Central memory CD8-positive, alpha-beta T cell (primary cell): ENCODE results near the gene ARHGDIB.
A peak's percentile ranks its signal among the peaks of the same experiment; 100 is the strongest.

Source experiments
- ATAC-seq: fragments of 150-1000 bp; cut with Tn5 transposase; replicated peaks from 2 replicates; pipeline ENCODE4 v1.10.0; 2022; ENCODE audit warnings: mild to moderate bottlenecking, moderate FRiP score, moderate number of reproducible peaks; ENCODE audit not compliant: poor library complexity, severe bottlenecking; ENCODE audit errors: extremely low read depth
- DNase-seq, 2 donors: peaks; one replicate each; pipeline ENCODE4 v3.0.0; 2021; ENCODE audit warnings: low spot score in 2 of 2
- H3K27ac Mint-ChIP-seq: one replicate; pipeline ENCODE4 v1.8.0; 2022; ENCODE audit warnings: low read depth, mild to moderate bottlenecking, moderate library complexity, mixed read lengths
- H3K27me3 Mint-ChIP-seq: one replicate; pipeline ENCODE4 v1.8.0; 2022; ENCODE audit warnings: mixed read lengths
- H3K36me3 Mint-ChIP-seq: one replicate; pipeline ENCODE4 v1.8.0; 2022; ENCODE audit warnings: mild to moderate bottlenecking, moderate library complexity, mixed read lengths; ENCODE audit not compliant: insufficient read depth
- H3K4me1 Mint-ChIP-seq: one replicate; pipeline ENCODE4 v1.8.0; 2022; ENCODE audit warnings: mixed read lengths
- H3K4me3 Mint-ChIP-seq: one replicate; pipeline ENCODE4 v1.8.0; 2022; ENCODE audit warnings: mild to moderate bottlenecking, moderate library complexity, mixed read lengths
- H3K9me3 Mint-ChIP-seq: one replicate; pipeline ENCODE4 v1.8.0; 2022; ENCODE audit warnings: mixed read lengths

ARHGDIB gene

DNA sequence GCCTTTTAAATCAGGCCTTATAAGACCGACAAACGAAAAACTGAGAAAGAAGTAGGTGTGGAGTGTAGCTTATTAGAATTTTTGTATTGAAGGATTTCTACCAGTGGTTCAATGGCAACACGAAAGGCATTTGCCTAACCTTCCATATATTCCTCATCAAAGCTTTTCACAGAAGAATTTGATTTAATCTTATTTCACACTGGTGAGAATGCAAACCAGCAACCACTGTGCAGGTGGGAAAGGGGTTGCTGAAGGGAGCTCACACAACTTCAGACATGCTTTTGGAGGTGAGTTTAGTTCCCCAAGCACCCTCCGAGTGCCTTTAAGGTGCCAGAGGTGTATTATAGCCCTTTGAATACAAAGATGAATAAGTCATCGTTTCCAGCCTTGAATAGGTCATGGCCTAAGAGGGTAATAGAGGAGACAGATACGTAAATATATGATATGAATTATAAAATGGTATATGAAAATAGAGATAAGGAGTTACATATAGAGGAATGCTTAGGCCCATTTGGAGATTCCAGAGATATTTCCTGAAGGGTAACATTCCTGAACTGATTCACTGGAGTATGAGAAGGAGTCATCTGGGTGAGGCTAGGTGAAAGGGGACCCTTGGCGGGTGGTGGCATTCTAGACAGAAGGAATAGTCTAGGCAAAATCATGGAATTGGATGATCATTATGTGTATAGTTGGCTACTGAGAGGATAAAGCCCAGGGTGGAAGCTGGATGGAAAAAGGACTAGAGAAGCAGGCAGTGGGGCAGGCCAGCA is 29.4 kb downstream of the ARHGDIB start:
- H3K4me1 Mint-ChIP-seq, result peaks cover 8% of the 10 kb centered on the region
- no peak for DNase-seq
- peaks cover 43% of the 10 kb centered on the region for H3K36me3 Mint-ChIP-seq
- no peaks in the 10 kb centered on the region for H3K27me3 Mint-ChIP-seq
- H3K27ac Mint-ChIP-seq, result peak overlapping the region; percentile 13
- H3K4me3 Mint-ChIP-seq, result no peak overlapping the region
- ATAC-seq, result no peak
- H3K9me3 Mint-ChIP-seq, result no peaks in the 10 kb centered on the region

DNA sequence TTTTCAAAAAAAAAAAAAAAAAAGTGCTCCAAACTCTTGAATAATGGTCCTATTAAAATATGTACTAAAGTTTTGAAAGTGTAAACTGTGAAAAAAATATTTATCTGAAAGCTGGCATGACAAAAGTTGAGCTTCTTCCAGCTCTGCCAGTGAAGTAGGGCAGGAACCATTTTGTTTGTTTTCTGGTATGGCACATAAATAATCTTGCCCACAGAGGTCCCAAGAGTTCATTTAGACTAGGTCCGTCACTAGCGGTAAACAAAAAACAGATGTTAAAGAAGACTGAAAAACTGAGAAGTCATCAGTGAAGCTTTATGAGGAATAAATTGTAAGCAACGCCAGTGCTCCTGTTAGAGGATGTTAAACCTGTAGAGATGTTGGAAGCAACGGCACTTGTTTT is 30.0 kb downstream of the ARHGDIB start:
- DNase-seq (no peak), ATAC-seq (no peak)
- no peak overlapping the region for H3K27ac Mint-ChIP-seq
- H3K36me3 Mint-ChIP-seq, result peaks cover 40% of the 10 kb centered on the region
- H3K4me1 Mint-ChIP-seq, result peaks cover 7% of the 10 kb centered on the region
- H3K4me3 Mint-ChIP-seq, result no peak overlapping the region
- H3K9me3 Mint-ChIP-seq, result no peaks in the 10 kb centered on the region
- H3K27me3 Mint-ChIP-seq, result no peaks in the 10 kb centered on the region

DNA sequence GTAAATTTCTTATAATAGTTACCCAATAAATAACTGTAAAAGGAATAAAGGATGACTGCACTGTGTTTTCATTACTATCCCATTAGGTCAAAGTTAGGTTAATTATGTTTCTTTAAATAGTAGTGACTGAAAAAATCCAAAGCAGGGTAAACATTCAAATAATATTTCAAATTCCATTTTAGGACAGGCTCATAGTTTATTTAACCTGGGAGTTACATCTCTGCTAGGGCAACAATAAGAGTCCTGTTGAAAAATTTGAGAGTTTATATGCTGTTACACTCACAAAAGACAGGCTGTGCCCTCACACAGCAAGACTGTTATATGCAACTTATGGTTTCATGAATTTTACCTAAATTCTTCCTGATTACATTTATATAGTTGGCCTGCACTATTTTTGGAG is 31.1 kb downstream of the ARHGDIB start:
- no peak for ATAC-seq
- H3K36me3 Mint-ChIP-seq, result peaks cover 37% of the 10 kb centered on the region
- peaks cover 7% of the 10 kb centered on the region for H3K4me1 Mint-ChIP-seq
- no peak overlapping the region for H3K4me3 Mint-ChIP-seq
- DNase-seq, result no peak
- H3K27me3 Mint-ChIP-seq, result no peaks in the 10 kb centered on the region
- no peak overlapping the region for H3K27ac Mint-ChIP-seq
- no peaks in the 10 kb centered on the region for H3K9me3 Mint-ChIP-seq

DNA sequence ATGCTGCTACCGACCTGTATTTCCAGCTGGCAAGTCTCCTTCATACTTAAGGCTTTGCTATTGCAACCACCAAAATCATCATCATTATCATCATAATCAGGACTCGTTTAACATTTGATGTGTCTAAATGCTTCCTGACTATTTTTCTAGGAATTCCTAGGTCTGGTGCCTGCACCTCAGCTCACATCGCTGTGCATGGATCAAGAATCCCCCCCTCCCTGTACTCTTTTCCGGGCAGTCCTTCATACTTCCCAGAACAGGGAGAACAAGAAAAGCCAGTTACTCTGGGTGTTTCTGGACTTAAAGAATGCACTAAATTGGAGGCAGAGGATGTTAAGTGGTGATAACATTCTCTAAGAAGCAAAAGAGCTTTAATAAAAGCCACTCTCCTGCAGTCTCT is 32.5 kb downstream of the ARHGDIB start:
- no peaks in the 10 kb centered on the region for H3K9me3 Mint-ChIP-seq
- peaks cover 37% of the 10 kb centered on the region for H3K36me3 Mint-ChIP-seq
- H3K27me3 Mint-ChIP-seq, result no peaks in the 10 kb centered on the region
- no peak overlapping the region for H3K4me3 Mint-ChIP-seq
- peaks cover 7% of the 10 kb centered on the region for H3K4me1 Mint-ChIP-seq
- H3K27ac Mint-ChIP-seq, result no peak overlapping the region
- DNase-seq (no peak), ATAC-seq (no peak)

DNA sequence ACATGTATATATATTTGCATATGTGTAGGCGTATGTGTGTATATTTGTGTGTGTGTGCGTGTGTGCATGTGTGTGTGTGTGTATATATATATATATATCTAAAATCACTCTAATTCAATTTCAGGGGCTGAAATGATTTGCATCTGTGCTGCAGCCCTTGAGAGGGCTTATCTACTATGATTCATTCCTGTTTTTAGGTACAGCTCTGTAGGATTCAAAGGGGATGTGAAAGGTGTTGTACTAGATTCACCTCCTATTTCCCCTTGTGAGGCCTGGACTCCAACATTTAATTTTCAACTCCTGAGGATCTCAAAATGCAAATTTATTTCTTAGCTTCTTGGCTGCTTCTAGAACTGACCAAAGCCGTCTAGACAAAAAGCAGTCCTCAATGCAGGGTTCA is 34.1 kb downstream of the ARHGDIB start:
- H3K4me1 Mint-ChIP-seq, result peaks cover 7% of the 10 kb centered on the region
- no peak overlapping the region for H3K4me3 Mint-ChIP-seq
- H3K36me3 Mint-ChIP-seq, result peaks cover 30% of the 10 kb centered on the region
- H3K9me3 Mint-ChIP-seq, result no peaks in the 10 kb centered on the region
- peak overlapping the region; percentile 52 for H3K27ac Mint-ChIP-seq
- ATAC-seq (no peak), DNase-seq (no peak)
- H3K27me3 Mint-ChIP-seq, result no peaks in the 10 kb centered on the region

DNA sequence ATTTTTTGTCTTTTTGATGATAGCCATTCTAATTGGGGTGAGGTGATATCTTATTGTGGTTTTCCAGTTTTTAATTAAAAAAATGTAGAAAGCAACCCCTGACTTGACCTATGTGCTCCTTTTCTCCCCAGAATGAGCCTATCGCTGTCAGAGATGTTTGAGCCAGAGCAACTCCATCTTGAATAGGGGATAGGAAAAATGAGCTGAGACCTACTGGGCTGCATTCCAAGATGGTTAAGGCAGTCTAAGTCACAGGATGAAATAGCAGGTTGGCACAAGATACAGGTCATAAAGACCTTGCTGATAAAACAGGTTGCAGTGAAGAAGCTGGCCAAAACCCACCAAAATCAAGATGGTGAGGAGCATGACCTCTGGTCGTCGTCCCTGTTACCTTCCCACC is 36.9 kb downstream of the ARHGDIB start:
- DNase-seq, result no peak
- Mint-ChIP-seq H3K4me3 (no peak overlapping the region), H3K36me3 (peaks cover 22% of the 10 kb centered on the region), H3K27ac (no peak overlapping the region), H3K4me1 (peaks cover 25% of the 10 kb centered on the region), H3K27me3 (no peaks in the 10 kb centered on the region), H3K9me3 (no peaks in the 10 kb centered on the region)
- ATAC-seq, result no peak

DNA sequence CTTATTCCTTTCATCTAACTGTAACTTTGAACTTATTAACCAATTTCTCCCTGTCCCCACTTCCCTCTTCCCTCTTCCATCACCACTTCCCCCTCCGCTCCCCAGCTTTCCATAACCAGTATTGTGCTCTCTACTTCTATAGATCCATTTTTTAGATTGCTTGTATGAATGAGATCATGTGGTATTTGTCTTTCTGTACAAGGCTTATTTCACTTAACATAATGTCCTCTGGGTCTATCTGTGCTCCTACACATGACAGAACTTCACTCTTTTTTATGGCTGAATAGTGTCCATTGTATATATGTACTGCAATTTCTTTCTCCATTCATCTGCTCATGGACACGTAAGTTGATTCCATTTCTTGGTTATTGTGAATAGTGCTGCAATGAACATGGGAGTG is 37.5 kb downstream of the ARHGDIB start:
- Mint-ChIP-seq H3K4me3 (no peak overlapping the region), H3K4me1 (peaks cover 25% of the 10 kb centered on the region), H3K27me3 (no peaks in the 10 kb centered on the region), H3K9me3 (no peaks in the 10 kb centered on the region), H3K27ac (no peak overlapping the region), H3K36me3 (peaks cover 24% of the 10 kb centered on the region)
- ATAC-seq (no peak), DNase-seq (no peak)

DNA sequence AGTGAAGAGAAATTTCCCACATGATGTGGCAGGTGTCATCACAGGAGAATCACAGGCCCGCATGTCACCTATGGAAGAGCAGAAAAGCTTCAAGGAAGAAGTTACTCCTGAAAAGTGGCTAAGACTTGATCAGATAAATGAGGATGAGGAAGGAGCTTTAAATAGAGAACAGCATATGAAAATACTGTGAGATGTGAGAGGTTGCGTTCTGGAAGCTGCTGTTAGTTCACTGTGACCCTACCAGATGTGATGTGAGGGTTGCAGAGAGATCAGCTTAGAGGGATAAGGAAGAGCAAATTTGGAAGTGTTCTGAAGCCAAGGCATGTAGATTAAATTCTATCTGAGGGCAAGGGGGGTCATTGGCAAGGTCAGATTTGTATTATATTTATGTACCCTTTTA is 40.2 kb downstream of the ARHGDIB start:
- Mint-ChIP-seq H3K9me3 (no peaks in the 10 kb centered on the region), H3K27ac (peak overlapping the region; percentile 80), H3K27me3 (no peaks in the 10 kb centered on the region), H3K36me3 (peaks cover 38% of the 10 kb centered on the region), H3K4me1 (peaks cover 18% of the 10 kb centered on the region), H3K4me3 (no peak overlapping the region)
- ATAC-seq (no peak), DNase-seq (no peak)

DNA sequence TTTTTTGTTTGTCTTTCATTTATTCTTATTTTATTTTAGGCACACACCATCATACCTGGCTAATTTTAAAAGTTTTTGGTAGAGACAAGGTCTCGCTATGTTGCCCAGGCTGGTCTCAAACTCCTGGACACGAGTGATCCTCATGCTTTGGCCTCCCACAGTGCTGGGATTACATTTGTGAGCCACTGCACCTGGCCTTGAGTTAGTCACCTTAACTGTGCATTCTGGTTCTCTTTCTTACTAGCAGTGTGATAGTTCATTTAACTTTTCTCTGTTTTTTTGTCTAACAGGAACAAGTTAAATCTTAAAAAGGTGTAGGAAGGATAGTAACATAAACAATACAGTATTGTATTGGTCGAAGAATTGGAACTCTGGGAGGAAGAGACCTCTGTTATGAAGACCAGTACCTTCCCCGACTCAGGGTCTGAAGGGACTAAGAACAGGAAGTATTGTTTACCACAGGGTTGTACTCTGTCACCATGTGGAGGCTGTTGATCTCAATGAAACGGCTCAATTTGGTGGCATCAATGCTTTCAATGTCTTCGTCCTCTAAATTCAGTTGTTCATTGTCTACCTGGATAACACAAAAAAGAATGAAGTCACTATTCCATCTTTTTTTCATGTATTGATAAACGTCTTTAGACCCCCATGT is 40.8 kb downstream of the ARHGDIB start:
- no peak overlapping the region for H3K4me3 Mint-ChIP-seq
- H3K36me3 Mint-ChIP-seq, result peaks cover 43% of the 10 kb centered on the region
- H3K27me3 Mint-ChIP-seq, result no peaks in the 10 kb centered on the region
- DNase-seq (no peak), ATAC-seq (peak; percentile 58)
- H3K4me1 Mint-ChIP-seq, result peaks cover 18% of the 10 kb centered on the region
- peak overlapping the region; percentile 80 for H3K27ac Mint-ChIP-seq
- H3K9me3 Mint-ChIP-seq, result no peaks in the 10 kb centered on the region

DNA sequence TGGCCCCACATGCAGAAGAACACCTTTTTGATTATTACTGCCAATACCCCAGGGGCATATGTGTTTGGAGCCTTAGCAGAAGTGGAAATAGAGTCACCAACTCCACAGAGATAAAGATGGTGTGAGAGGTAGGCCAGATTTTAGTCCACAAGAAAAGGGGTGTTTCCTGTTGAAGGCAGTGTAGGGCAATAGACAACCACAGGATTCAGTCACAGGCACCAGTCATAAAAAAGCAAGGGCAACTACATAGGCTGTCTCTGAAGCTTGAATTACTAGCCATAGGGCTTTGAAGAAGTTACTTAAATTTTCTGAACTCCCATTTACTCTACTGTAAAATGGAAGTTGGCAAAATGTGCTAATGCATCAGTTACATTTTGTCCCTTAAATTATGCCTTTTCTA is 41.9 kb downstream of the ARHGDIB start:
- peaks cover 18% of the 10 kb centered on the region for H3K4me1 Mint-ChIP-seq
- H3K27me3 Mint-ChIP-seq, result no peaks in the 10 kb centered on the region
- H3K9me3 Mint-ChIP-seq, result no peaks in the 10 kb centered on the region
- no peak overlapping the region for H3K27ac Mint-ChIP-seq
- ATAC-seq (no peak), DNase-seq (no peak)
- peaks cover 52% of the 10 kb centered on the region for H3K36me3 Mint-ChIP-seq
- H3K4me3 Mint-ChIP-seq, result no peak overlapping the region

DNA sequence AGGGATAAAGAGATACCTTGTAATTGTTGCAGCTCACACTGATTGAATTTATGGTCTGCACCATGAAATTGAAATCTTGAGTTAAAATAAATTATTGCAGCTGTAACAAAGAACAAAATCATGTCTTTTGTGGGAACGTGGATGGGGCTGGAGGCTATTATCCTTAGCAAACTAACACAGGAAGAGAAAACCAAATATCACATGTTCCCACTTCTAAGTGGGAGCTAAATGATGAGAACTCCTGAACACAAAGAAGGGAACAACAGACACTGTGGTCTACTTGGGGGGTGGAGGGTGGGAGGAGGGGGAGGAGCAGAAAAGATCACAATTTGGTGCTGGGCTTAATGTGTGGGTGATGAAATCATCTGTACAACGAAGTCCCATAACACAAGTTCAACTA is 45.7 kb downstream of the ARHGDIB start:
- Mint-ChIP-seq H3K9me3 (no peaks in the 10 kb centered on the region), H3K27ac (no peak overlapping the region), H3K27me3 (no peaks in the 10 kb centered on the region), H3K4me1 (peaks cover 11% of the 10 kb centered on the region), H3K36me3 (peaks cover 54% of the 10 kb centered on the region), H3K4me3 (no peak overlapping the region)
- no peak for DNase-seq
- ATAC-seq, result no peak

DNA sequence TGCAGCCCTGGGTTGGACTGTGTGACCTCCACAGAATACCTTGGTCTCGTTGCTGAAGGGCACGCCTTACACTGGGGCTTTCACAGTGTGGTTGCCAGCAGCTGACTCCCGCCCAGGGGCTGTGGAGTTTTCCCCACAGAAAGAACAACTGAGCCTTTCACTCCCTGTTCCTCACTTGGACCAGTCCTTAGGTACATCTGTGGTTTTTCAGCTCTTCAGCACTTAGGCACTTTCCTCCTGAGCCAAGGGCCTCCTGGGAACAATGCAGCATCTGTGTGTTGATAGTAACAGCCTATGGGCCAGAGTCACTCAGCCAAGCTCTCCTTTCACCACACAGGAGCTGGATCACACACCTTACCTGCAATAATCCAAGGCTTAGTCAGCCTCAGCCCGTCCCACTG is 48.0 kb downstream of the ARHGDIB start:
- DNase-seq, result no peak
- H3K9me3 Mint-ChIP-seq, result no peaks in the 10 kb centered on the region
- H3K27me3 Mint-ChIP-seq, result no peaks in the 10 kb centered on the region
- H3K4me3 Mint-ChIP-seq, result no peak overlapping the region
- peaks cover 5% of the 10 kb centered on the region for H3K4me1 Mint-ChIP-seq
- no peak overlapping the region for H3K27ac Mint-ChIP-seq
- no peak for ATAC-seq
- H3K36me3 Mint-ChIP-seq, result peaks cover 45% of the 10 kb centered on the region

DNA sequence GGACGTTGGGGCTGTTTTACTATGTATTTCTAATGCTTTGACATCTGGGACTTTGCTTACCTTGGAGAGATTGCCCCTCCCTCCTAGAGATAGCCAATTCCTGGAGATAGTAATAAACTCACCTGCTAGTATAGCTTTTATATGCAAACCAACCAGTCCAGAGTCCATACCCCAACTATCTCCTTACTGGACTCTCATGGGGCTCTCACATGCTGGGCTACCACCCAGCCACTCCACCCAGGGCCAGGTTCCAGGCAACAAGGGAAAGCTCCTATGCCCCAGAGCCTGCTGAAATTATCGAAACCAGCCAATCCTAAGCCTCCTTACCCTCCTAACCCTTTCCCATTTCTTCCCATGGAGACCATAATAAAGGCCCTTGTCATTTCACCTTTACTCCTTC is 50.3 kb downstream of the ARHGDIB start:
- Mint-ChIP-seq H3K4me3 (no peak overlapping the region), H3K27ac (no peak overlapping the region), H3K36me3 (peaks cover 29% of the 10 kb centered on the region), H3K27me3 (no peaks in the 10 kb centered on the region), H3K4me1 (peaks cover 5% of the 10 kb centered on the region), H3K9me3 (no peaks in the 10 kb centered on the region)
- ATAC-seq (no peak), DNase-seq (no peak)
